Liver (tissue), 3 donors: ENCODE results near the gene NUDT22.

Experiments used
- CTCF ChIP-seq: fragments of 150-350 bp; IDR thresholded peaks from 2 replicates; pipeline ENCODE4 v1.5.1; 2017; ENCODE audit warnings: improper control_type of control experiment, low read depth, low read length; ENCODE audit not compliant: missing input control
- GABPA ChIP-seq, 2 donors: IDR thresholded peaks in 1 of 2; conservative IDR thresholded peaks in 1 of 2; 2 replicates each; pipeline ENCODE4 v1.6.1; 2016; ENCODE audit warnings: antibody characterized with exemption in 2 of 2, mild to moderate bottlenecking in 1 of 2, moderate library complexity in 1 of 2
- TAF1 ChIP-seq: conservative IDR thresholded peaks from 2 replicates; pipeline ENCODE4 v1.6.1; 2016; ENCODE audit warnings: antibody characterized with exemption, mild to moderate bottlenecking
- TF ChIP-seq, protein P1 (sequence below): IDR thresholded peaks from 2 replicates; pipeline ENCODE4 v1.6.1; 2016; ENCODE audit warnings: antibody characterized with exemption
- donor health status: healthy.
- donor health status: healthy.

DNA sequence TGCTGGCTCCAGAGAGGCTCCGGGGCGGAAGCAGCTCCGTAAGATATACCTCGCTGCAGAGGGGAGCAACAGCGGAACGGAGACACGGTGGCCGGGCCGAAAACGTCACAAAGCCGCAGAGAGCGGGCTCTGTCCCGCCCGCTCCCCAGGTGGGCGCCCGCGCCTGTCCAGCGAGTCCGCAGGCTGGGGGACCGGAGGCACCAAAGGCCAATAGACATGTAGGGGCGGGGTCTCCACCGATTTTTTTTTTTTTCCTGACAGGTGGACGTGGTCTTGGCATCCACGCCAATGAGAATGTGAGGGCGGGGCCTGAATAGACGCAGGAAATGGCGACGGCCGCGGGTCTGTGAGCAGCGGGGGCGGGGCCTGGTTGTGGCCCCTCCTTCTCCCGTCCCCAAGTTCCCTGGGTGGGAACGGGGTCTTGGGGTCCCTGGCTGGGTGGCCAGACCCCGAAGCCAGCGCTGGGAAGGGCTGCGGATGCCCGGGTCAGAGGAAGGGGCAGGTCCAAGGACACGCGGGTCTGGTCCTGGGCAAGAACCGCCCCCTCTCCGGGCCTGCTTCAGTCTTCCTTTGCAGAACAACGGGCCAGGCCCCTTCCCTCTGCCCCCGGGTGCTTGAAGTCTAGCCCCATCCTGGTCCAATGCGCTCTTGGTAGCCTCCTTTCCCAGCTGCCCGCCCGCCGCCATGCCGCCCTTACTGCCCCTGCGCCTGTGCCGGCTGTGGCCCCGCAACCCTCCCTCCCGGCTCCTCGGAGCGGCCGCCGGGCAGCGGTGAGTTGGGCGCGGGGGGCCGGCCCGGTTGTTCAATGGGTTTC is 4.3 kb downstream of the NUDT22 start, which contains the start of gene DNAJC4:
- TF ChIP-seq, protein P1, sequence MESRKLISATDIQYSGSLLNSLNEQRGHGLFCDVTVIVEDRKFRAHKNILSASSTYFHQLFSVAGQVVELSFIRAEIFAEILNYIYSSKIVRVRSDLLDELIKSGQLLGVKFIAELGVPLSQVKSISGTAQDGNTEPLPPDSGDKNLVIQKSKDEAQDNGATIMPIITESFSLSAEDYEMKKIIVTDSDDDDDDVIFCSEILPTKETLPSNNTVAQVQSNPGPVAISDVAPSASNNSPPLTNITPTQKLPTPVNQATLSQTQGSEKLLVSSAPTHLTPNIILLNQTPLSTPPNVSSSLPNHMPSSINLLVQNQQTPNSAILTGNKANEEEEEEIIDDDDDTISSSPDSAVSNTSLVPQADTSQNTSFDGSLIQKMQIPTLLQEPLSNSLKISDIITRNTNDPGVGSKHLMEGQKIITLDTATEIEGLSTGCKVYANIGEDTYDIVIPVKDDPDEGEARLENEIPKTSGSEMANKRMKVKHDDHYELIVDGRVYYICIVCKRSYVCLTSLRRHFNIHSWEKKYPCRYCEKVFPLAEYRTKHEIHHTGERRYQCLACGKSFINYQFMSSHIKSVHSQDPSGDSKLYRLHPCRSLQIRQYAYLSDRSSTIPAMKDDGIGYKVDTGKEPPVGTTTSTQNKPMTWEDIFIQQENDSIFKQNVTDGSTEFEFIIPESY = no peak
- TF ChIP-seq CTCF (no peak), GABPA (IDR thresholded peaks at IDR 0.05 in 1 of 2, conservative IDR thresholded peaks at IDR 0.05 in 1 of 2) (peak in 1 of 2 donors; percentile 75), TAF1 (no peak)
